ENCODE results near the gene ONECUT1. TPM values are rescaled to one million over a fixed set of nuclear protein-coding genes. Genes with fewer than 3 reads are reported as not detected.

The ONECUT1 gene
- polyA plus RNA-seq, 3 donors, result 0.08 to 0.23 TPM; not detected in 1

GRCh38 chr15:52784799-52785671, 5.1 kb downstream of the ONECUT1 start:
- DNase-seq (ENCODE audit: extremely low read depth in 1 of 11, low read depth in 9 of 11, low spot score in 4 of 11), result no peak

- DNase-seq (ENCODE audit: extremely low read depth in 1 of 11, low read depth in 9 of 11, low spot score in 4 of 11), result no peak
Observed at GRCh38 chr15:52783929-52784798, 6.0 kb downstream of the ONECUT1 start.

GRCh38 chr15:52783191-52783829, 6.8 kb downstream of the ONECUT1 start:
- peak in 2 of 11 donors; percentile 44 to 52 for DNase-seq (ENCODE audit: extremely low read depth in 1 of 11, low read depth in 9 of 11, low spot score in 4 of 11)

- DNase-seq (ENCODE audit: extremely low read depth in 1 of 11, low read depth in 9 of 11, low spot score in 4 of 11), result no peak
Observed at GRCh38 chr15:52782514-52782913, 7.6 kb downstream of the ONECUT1 start.

- DNase-seq (ENCODE audit: extremely low read depth in 1 of 11, low read depth in 9 of 11, low spot score in 4 of 11), result no peak
Observed at GRCh38 chr15:52780172-52780980, 9.8 kb downstream of the ONECUT1 start.

- DNase-seq (ENCODE audit: extremely low read depth in 1 of 11, low read depth in 9 of 11, low spot score in 4 of 11), result no peak
Observed at GRCh38 chr15:52778457-52778856, 11.7 kb downstream of the ONECUT1 start.

GRCh38 chr15:52772766-52773165, 17.4 kb downstream of the ONECUT1 start:
- DNase-seq (ENCODE audit: extremely low read depth in 1 of 11, low read depth in 9 of 11, low spot score in 4 of 11), result no peak

- DNase-seq (ENCODE audit: extremely low read depth in 1 of 11, low read depth in 9 of 11, low spot score in 4 of 11), result no peak
Observed at GRCh38 chr15:52765785-52766184, 24.4 kb downstream of the ONECUT1 start.

GRCh38 chr15:52764731-52765130, 25.4 kb downstream of the ONECUT1 start:
- no peak for DNase-seq (ENCODE audit: extremely low read depth in 1 of 11, low read depth in 9 of 11, low spot score in 4 of 11)

- no peak for DNase-seq (ENCODE audit: extremely low read depth in 1 of 11, low read depth in 9 of 11, low spot score in 4 of 11)
Observed at GRCh38 chr15:52762621-52763020, 27.5 kb downstream of the ONECUT1 start.

- DNase-seq (ENCODE audit: extremely low read depth in 1 of 11, low read depth in 9 of 11, low spot score in 4 of 11), result no peak
Observed at GRCh38 chr15:52760562-52760961, 29.6 kb downstream of the ONECUT1 start.

- no peak for DNase-seq (ENCODE audit: extremely low read depth in 1 of 11, low read depth in 9 of 11, low spot score in 4 of 11)
Observed at GRCh38 chr15:52759969-52760368, 30.2 kb downstream of the ONECUT1 start.

- no peak for DNase-seq (ENCODE audit: extremely low read depth in 1 of 11, low read depth in 9 of 11, low spot score in 4 of 11)
Observed at GRCh38 chr15:52757496-52757895, 32.6 kb downstream of the ONECUT1 start.

GRCh38 chr15:52751522-52751921, 38.6 kb downstream of the ONECUT1 start:
- no peak for DNase-seq (ENCODE audit: extremely low read depth in 1 of 11, low read depth in 9 of 11, low spot score in 4 of 11)

- DNase-seq (ENCODE audit: extremely low read depth in 1 of 11, low read depth in 9 of 11, low spot score in 4 of 11), result no peak
Observed at GRCh38 chr15:52749258-52749657, 40.9 kb downstream of the ONECUT1 start.

GRCh38 chr15:52746162-52746757, 43.9 kb downstream of the ONECUT1 start:
- DNase-seq (ENCODE audit: extremely low read depth in 1 of 11, low read depth in 9 of 11, low spot score in 4 of 11), result no peak

GRCh38 chr15:52745326-52746161, 44.6 kb downstream of the ONECUT1 start:
- no peak for DNase-seq (ENCODE audit: extremely low read depth in 1 of 11, low read depth in 9 of 11, low spot score in 4 of 11)

- DNase-seq (ENCODE audit: extremely low read depth in 1 of 11, low read depth in 9 of 11, low spot score in 4 of 11), result no peak
Observed at GRCh38 chr15:52738311-52738710, 51.8 kb downstream of the ONECUT1 start.
